Left forelimb (tissue), 1 donor: ENCODE data around the gene MTHFSD.
A peak's percentile ranks its signal among the peaks of the same experiment; 100 is the strongest.

Experiments used
- DNase-seq: peaks from one replicate; pipeline ENCODE4 v3.0.0-alpha.2; 2018; ENCODE audit warnings: low spot score

Gene MTHFSD

DNA sequence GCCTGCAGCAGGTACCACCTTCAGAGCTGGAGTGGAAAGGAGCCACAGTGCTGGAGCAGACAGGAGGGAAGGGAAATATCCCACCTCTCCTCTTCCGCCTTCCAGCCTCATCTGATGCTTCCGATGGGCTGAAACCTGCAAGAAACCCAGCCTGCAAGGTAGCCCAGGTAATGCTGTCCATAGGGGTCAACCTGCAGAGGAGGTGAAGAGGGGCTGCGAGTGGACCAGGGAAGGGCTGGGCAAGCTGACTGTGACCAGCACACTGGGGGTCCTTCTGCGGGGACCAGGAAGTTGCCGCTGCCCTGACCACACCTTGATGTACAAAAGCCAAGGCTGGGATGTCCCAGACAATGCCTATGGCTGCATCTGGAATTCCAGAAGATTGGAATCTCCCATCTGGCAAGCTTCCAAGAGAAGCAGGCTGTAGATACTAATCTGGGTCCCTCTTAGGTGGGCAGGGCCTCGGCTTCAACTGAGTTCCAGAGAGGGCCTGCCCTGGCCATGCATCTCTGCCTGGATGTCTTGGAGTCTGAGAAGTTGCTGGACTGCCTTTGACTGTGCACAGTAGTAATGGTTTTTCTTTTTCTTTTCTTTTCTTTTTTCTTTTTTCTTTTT, 29.1 kb upstream of the MTHFSD start:
- DNase-seq: peak; percentile 57

DNA sequence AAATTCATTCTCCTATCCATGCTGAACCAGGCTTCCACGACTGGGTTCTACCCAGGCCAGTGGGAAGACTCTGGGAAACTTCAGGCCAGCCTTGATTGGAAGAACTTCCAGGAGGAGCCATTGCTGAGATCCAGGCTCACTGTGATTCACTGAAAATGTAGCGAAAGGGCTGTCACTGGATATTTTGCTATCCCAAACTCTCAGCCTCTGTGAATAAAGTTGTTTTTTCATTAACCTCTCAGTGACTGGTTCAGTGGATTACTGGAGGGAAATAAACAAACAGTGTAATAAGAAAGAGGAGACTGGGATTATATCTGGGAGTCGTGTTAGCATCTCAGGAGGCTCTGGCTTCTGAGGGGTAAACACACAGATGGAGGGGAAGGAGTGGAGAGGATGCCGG, 26.4 kb upstream of the MTHFSD start:
- DNase-seq: no peak

DNA sequence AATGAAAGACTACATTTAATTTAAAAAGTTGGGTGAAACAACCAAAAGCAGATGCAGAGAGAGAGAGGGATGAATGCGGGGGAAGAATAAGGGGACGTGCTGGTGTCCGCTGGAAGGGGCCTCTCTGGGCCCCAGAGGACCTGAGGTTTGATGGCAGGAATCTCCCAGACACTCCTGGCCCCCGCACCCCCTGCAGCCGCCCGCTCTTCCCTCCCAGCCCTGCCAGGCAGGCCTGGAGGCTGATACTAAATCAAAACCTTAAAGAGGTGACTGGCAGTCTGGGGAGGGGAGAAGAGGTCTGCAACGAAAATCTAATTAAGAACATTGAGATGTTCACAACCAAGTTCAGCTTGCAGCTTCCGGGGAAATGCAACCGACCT, 25.7 kb upstream of the MTHFSD start:
- DNase-seq: peak; percentile 15

DNA sequence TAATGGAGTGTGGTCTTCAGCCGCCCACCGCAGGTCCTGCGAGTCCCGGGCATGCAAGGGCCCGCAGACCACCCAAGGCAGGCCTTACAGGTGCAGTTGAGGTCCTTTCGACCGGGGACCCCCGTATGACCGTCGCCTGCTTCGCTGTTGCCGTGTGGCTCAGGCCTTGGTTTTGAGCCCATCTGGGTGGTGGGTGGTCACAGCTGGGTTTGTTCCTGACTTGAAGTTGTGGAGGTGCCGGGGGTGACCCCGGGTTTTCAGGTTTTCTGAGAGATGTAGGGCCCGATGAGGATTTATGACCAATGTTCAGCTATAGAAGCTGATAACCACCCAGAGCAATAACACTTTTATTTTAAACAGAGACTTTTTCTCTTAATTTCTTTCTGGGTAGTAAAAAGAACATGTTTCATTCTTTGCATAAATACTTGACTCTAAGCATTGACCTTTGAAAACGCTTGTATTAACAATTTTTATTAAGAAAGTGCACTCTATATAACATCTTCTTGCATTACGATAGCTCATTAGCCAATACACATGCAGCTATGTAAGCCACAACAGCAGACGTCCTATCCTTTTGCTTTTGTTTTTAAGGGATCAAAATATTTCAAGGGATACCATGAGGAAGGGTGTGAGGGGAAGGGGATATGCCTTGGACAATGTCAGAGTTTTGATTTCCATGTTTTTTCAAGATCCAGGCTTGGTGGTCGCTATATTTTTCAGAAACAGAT, 25.2 kb upstream of the MTHFSD start:
- DNase-seq: peak; percentile 41

DNA sequence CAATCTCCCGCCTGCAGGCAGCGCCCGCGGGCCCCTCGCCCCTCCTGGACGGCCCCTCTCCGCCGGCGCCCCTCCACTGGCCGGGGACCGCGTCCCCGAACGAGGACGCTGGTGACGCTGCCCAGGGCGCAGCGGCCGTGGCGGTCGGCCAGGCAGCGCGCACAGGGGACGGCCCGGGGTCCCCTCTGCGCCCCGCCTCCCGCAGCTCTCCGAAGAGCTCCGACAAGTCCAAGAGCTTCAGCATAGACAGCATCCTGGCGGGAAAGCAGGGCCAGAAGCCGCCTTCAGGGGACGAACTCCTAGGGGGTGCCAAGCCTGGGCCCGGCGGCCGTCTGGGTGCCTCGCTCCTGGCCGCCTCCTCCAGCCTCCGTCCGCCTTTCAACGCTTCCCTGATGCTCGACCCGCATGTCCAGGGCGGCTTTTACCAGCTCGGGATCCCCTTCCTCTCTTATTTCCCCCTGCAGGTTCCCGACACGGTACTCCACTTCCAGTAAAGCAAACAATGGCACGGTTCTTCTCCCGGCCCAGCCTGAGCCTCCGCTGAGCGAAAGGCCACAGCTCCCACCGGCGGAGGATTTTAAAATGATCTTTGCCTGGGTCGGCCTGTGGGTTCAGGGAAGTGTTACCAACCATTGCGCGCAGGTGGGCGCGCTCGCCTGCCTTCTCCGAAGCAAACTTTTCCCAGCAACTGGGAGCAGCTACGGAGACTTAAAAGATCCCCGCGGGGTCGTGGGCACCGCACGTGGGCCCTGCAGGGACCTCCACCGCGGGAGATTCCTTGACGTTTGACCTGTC, 24.4 kb upstream of the MTHFSD start:
- peak; percentile 49 for DNase-seq

DNA sequence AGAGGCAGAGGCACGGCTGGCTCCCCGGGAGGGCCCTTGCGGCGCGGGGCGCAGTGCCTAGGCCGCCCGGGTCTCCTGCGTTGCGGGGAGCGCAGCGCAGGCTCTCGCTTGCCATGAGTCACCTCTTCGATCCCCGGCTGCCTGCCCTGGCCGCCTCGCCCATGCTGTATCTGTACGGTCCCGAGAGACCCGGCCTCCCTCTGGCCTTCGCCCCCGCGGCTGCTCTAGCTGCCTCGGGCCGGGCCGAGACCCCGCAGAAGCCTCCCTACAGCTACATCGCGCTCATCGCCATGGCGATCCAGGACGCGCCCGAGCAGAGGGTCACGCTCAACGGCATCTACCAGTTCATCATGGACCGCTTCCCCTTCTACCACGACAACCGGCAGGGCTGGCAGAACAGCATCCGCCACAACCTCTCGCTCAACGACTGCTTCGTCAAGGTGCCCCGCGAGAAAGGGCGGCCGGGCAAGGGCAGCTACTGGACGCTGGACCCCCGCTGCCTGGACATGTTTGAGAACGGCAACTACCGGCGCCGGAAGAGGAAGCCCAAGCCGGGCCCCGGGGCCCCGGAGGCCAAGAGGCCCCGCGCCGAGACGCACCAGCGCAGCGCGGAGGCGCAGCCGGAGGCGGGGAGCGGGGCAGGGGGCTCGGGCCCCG, 23.7 kb upstream of the MTHFSD start:
- no peak for DNase-seq

DNA sequence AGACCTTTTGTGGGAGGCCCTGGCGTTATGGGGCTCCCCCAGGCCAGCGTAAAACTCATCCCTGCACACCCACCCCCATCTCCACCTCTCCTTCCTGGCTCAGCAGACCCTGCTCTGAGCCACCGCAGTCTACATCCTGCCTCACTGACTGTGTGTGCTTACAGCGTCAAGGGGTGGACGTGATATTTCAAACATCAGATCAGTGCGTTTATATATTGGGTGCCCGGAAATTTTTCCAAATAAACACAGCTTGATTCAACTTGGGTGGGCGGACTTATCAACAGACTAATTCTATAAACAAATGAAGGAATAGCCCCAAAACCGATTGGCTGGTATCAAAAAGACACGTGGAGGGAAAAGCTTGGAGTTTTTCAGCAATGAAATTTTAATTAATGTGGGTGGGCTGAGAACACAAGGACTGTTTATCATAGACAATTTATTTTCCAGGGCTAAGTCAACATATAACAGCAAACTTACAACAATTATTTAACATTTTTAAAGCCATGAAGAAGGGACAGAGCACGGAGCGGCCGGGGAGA, 23.1 kb upstream of the MTHFSD start, which contains the start of gene FOXL1:
Gene FOXL1, plus strand, starts transcription at position 489 of the 539 bp plus-strand sequence. CDS start 175 bp downstream, outside the sequence.
- DNase-seq: no peak

DNA sequence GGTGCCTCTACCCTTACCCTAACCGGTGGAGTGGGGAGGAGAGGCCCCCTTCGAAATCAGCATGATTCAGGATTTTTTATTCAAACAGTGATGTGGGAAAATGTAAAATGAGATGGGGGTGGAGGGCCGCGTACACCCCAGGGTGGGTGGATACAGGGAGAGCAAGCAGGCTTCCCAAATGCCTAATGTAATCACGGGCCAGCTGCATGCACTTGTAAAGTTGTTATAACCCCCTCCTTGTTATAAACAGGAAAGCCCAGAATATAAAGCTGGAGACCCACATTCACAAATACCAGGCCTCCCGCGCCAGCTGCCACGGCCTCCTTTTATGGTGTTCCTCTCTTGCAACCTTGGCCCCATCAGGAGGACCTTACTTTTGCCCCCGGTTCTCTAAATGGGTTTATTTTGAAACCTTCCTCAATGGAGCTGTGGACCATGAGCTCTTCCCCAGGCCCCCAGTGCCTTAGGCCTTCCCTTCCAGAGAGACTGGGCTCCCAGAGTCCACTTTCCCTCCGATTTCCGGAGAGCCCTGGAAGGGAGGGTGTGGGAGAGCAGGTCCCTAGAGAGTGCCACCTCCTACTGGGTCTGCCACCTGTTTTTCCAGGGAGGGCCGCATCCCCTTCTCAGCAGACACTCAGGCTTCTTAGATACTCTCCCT, 22.4 kb upstream of the MTHFSD start:
- DNase-seq: no peak

DNA sequence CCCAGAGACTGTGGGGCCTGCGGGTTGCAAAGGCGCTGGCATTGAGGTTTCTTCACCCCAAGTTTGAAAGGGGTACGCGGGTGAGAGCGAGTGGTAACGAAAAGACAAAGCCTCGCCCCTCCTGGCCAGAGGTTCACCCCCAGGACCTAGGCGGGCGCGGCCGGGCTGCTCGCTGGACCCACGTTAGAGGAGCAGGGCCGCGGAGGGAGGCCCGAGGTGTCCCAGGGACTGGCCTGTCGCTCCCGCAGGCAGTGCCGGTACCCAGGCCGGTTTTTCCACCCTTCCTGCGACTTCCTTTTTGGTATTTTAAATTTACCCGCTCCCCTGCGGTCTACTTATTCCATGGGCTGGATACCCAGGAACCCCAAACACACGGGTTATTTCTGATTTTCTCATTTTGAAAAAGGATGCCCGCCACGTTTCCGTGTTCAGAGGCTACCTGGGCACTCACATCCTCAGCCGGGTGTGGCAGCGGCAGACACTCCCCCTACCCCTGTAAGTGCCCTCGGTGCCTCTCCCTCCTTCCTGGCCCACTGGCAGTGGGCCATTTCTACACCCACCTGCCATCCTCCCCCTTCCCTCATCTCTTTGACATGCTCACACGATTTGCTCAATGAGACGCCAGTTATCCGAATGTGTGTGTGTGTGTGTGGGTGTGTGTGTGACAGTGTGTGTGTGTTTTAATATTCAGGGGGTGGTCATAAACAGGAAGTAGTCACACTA, 21.7 kb upstream of the MTHFSD start:
- no peak for DNase-seq

DNA sequence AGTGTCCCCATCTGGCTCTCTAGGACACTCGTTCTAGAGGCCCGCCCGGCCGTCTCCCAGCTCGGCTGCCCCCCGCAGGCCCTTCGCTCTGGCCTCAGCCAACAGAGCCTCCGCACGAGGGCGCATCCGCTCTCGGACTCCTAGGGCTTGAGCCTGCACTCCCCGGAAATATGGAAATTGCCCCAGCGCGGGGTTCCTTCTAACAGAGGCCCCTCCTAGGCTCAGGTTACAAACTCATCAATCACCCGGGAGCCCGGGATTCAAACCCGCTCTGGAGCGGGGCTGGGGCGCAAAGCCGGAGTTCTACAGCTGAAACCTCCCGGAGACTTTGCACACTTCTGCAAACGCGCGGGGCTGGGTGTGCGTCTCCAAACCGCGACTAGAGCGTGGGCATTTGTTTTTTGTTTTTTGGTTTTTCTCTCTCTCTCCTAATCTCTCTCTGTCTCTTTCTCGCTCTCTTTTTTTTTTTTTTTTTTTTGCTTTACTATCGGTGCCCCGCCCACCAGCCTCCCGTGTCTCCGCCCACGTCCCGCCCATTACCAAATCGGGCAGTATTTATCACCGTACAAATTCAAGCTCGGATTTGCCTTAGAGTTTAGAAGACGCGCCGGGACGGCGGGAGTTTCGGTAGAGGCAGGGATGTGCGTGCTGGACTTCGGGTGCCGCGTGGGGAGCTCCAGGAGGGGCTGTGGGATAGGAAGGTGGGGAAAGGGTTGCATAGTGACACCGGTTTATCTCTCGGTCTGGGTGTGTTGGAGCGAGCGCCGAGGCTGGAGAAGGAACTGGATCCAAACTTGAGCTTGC, 20.9 kb upstream of the MTHFSD start:
- peak; percentile 81 for DNase-seq

DNA sequence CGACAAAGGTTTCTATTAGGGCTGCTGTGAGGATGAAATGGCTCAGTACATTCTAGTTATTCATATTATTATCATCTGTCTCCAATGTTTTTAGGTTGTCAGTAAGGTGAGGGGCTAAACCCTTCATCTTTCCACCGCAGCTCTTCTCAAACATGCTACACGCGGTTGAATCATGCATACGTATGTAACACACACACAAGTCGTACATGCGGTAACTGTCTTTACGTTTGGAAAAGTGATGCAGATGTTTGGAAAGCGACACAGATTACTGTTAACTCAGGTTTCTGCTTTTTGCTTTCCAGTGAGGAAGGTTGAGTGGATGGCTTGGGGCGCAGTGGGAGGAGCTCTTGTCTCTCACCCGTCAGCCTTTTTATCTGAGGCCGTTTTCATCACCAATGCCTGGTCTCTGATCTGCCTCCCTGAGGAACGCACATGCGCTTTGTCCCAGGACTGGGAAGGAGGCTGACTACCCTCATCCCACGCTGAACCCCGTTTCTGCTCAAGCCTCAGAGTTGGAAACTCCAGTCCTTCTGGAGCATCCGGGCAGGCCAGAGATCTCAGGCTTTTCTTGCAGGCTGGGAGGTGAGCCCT, 20.2 kb upstream of the MTHFSD start:
- no peak for DNase-seq

DNA sequence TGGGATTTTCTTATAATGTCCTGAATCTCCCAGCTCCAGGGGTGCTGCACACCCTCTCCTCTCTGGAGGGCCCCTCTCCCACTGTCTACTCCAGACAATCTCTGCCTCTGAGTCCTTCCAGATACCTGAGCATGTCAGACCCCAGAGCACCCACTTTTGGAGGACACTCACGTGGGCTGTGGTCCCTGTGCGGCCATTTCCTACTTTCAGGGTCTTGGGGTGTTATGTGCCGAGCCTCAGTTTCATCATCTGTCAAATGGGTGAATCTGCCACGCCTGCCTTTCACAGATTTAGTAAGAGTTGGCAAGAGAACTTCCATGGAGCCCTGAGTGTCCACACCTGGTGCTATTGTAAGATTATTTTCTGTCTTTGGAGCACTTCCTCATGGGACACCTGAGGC, 19.6 kb upstream of the MTHFSD start:
- no peak for DNase-seq

DNA sequence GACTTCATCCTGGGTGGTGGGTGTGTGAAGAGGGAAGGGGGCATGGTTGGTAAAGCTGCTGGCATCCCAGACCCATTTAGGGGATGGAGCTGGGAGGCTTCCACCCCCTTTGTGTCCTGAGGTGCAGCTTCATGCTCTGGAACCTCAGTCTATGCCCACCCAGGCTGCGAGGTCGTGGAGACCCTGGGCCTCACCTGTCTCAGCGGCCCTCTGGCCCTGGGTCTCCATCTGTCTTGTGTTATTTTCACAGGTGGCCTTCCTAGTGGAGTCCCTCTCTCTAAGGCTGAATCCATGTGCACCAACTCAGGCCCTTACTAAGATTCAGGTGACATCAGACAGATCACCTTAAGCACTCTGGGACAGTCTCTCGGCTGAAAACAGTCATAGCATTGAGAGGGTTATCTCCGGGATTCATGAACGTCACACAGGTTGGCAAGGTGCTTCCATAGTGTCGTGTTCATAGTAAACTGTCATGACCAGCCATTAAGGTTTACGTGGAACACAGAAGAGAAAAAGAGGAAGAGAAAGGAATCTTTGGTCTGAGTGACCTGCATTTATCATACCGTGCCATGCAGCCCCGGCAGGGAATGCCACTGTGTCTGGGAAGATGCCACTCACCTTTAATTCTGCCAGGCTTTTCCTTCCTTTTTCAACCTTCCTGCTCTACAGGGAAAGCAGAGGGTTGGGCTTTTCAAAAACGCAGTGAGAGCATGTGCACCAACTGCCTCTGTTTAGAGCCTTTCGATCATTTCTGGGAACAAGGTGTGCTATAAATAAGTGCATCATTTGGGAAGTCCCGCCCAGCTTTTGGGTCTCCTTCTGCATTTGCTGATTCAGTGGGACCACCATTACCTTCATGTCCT, 18.8 kb upstream of the MTHFSD start:
- DNase-seq: no peak

DNA sequence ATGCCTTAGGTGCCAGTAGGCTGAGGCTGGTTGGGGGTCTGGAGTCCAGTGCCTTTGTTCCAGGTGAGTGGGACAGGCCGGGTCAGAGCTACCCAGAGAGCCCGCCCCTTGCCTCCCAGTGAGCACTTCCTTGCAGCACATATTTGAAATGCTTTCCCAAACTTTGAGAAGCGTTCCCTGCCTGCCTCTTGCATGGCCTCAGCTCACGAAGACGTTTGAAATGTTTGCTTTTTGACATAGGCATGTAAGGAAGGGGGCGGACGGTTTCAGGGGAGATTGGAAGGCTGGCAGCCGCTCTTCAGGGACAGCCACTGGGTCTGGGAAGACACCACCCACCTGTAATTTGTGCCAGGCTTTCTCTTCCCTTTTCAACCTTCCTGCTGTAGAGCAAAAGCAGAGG, 18.2 kb upstream of the MTHFSD start:
- DNase-seq: no peak

DNA sequence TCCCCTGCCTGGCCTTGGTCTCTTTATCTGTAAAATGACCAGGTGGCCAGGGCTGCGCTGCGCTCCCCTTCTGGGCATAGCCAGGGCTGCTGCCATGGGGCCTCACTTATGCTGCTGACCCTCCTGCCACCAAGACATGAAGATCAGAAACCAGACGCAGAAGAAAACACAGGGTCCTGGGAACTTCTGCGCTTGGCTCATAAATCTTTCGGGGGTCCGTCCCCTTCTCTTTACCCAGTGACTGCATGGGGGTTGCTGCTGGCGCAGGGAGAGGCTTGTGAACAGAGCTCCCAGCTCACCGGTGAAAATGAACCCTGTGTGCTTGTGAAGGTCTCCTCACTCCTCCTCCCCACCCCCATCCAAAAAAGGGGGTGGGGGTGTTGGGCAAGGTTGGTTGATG, 17.6 kb upstream of the MTHFSD start:
- no peak for DNase-seq

DNA sequence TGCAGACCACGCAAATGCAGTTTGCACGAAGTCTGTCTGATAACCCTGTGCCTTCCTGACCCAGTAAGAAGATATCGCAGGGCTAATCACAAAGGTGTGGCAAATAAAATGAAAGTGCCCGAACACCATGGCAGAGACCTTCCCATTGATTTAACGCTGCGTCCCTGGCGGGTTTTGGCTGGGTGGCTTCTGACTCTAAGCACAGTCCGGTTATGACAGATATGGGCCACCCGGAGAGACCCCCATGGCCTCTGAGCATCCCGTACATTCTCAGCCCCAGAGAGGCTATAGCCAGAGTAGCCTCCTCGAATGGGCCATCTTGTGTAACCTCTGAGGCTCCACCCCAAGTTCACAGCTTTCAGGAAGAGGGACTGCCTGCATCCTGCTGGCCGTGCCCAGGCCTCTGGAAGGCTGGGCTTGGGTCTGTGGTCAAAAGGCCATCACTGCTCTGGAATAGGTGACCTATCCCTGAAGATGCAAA, 17.0 kb upstream of the MTHFSD start:
- DNase-seq: no peak

DNA sequence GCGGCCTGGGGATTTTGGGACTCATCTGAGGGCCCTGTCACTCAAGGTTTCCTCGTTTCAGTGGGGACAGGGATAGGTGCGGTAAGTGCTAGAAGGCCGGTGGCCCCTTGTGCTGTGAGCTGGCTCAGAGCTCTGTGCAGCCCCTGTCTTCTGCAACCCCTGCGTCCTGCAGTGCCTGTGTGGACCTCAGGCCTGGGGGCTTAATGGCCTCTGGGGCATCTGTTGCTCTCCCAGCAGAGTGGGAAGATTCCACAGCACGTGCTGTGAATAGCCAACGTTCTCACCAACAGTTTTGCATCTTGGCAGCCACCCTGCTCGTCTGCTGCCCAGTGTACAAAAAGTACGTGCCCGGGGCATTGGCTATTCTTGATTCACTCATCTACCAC, 16.5 kb upstream of the MTHFSD start:
- no peak for DNase-seq
